CD4-positive, alpha-beta T cell treated with Interleukin-17A for 1 hour (primary cell): ENCODE data around the gene DDX47.
"Not testable (repeated sequence)": the region's sequence is repeated elsewhere in the genome, so short reads cannot be mapped to it uniquely, and the experiment has no call there.

ENCODE experiments used
- DNase-seq: peaks from one replicate; pipeline ENCODE4 v3.0.0-alpha.2; 2020

Gene DDX47

DNA sequence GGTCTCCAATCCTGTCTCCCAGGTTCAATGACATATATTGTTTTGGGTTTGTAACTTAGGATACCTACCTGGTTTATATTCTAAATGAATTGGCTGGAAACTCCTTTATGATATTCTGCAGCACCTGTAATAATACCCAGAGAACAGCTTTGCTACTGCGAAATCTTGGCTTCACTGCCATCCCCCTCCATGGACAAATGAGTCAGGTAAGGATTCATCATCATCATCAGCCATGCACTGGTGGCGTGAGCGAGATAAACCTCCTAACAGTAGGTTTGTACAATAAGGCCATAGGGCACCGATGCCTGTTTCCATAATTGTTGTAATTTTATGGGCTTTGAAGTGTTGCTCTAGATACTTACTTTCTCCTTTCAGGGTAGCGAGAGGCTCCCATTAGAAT is 10.7 kb downstream of the DDX47 start:
- DNase-seq: no peak

GRCh38 chr12:12835378-12836146 is 22.4 kb downstream of the DDX47 start:
- no peak for DNase-seq

GRCh38 chr12:12836571-12836970 is 23.4 kb downstream of the DDX47 start:
- no peak for DNase-seq

DNA sequence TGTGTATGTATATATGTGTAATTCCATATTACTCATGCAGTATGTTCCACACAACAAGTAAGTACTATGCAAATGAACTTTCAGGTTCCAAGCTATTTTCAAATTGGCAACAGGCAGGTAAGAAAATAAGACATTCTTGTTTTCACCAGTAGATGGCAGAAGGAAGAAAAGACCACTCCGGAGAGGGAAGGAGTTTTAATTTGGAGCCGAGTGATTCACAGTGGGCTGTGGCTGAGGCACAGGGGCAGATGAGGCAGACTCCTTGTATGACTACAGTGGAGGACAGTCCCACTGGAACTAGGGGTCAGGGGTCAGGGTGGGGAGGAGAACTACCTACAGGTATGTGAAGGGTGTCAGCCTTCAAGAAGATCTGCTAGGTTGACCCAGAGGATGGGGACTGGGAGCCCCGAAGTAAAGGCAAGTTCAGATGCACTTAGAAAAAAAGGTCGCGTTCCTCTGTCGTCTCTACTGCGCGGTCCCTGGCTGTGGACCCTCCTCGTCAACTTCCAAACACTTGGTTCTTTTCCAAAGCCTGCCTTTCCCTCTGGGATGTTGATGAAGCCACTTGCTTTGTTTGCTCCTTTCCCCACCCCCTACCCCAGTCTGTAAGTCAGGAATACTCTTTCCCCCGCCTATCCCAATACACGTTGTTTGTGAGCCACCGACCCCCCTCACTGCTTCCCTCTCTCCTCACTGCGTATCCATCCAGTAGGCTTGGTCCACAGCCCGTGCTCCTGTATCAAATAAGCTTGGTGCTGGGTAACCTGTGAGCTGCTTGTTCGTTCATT is 24.1 kb downstream of the DDX47 start:
- peak; percentile 58 for DNase-seq

- DNase-seq: no peak
Observed at GRCh38 chr12:12837813-12838153, 24.6 kb downstream of the DDX47 start.

DNA sequence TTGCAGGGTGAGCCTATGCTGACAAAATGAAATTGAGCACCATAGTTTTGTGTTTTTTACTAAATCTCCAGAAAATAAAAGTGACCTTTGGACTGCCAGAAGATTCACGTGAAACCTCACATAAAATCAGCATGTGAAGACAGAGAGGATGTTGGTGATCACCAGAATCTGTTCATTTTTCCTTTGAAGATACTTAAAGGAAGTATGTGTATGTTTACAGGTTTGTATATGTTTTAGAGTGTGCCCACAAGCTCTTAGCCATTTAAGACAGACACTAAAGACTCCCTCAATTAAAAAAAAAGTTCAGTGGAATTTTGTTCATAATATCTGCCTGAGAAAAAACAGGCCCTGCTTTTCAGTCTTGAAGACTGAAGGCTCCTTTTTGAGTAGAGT is 25.9 kb downstream of the DDX47 start:
- DNase-seq: no peak

GRCh38 chr12:12839439-12839838 is 26.3 kb downstream of the DDX47 start:
- DNase-seq: not testable (repeated sequence)

DNA sequence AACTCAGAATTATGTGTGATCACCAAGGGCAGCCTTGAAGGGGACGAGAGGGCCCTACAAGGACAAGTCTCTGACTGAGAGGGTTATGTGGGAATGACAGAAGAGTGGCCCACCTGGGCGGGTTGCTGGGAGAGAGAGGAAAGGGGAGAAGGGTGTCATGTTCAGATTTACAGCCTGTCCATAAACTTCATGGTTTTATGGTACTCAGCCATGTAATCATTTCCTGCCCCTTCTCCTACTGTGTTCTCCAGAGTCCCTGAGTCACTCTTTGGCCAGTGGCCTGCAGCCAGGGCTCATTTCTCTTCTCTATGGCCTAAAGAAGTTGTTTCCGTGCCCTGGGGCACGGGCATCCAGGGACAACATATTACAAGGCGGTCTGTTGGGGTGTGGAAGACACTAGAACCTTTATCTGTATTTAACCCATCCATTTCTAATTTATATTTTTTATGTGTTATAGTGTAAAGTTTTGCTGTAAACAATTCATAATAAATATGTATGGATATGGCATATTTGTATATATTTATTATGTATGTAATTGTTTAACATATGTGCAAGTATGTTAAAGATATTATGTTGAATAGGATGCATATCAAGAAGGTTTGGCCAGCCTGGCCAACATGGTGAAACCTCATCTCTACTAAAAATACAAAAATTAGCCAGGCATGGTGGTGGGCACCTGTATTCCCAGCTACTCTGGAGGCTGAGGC is 26.9 kb downstream of the DDX47 start:
- no peak for DNase-seq

DNA sequence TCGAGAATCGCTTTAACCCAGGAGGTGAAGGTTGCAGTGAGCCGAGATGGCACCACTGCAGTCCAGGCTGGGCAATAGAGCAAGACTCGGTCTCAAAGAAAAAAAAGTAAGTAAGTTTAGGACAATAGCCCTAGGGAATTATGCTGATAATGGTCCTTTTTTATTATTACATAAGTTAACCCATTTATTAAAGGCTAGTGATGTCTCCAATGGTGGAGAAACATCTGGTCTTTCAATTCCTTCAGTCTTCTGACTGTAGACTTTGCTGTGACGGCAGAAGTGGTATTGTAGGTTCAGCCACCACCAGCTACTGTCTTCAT is 27.4 kb downstream of the DDX47 start:
- no peak for DNase-seq

DNA sequence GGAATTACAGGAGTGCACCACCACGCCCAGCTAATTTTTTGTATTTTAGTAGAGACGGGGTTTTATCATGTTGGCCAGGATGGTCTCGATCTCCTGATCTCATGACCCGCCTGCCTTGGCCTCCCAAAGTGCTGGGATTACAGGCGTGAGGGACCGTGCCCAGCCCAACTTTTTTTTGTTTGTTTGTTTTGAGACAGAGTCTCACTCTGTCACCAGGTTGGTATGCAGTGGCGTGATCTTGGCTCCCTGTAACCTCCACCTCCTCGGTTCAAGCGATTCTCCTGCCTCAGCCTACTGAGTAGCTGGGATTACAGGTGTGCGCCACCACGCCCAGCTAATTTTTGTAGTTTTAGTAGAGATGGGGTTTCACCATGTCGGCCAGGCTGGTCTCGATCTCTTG is 28.3 kb downstream of the DDX47 start:
- not testable (repeated sequence) for DNase-seq

GRCh38 chr12:12845794-12846243 is 32.7 kb downstream of the DDX47 start:
- DNase-seq: no peak

- DNase-seq: peak; percentile 50
Observed at GRCh38 chr12:12846780-12847179, 33.6 kb downstream of the DDX47 start.

GRCh38 chr12:12853435-12853834 is 40.3 kb downstream of the DDX47 start:
- no peak for DNase-seq

- no peak for DNase-seq
Observed at GRCh38 chr12:12859690-12860089, 46.5 kb downstream of the DDX47 start.

- no peak for DNase-seq
Observed at GRCh38 chr12:12864243-12864642, 51.1 kb downstream of the DDX47 start.

- DNase-seq: no peak
Observed at GRCh38 chr12:12868477-12869235, 55.5 kb downstream of the DDX47 start.

- no peak for DNase-seq
Observed at GRCh38 chr12:12870465-12870864, 57.3 kb downstream of the DDX47 start.

GRCh38 chr12:12871587-12872138 is 58.5 kb downstream of the DDX47 start:
- DNase-seq: no peak

- no peak for DNase-seq
Observed at GRCh38 chr12:12872139-12872933, 59.2 kb downstream of the DDX47 start.

GRCh38 chr12:12872934-12873275 is 59.8 kb downstream of the DDX47 start:
- DNase-seq: no peak

GRCh38 chr12:12874029-12874428 is 60.9 kb downstream of the DDX47 start:
- DNase-seq: no peak

DNA sequence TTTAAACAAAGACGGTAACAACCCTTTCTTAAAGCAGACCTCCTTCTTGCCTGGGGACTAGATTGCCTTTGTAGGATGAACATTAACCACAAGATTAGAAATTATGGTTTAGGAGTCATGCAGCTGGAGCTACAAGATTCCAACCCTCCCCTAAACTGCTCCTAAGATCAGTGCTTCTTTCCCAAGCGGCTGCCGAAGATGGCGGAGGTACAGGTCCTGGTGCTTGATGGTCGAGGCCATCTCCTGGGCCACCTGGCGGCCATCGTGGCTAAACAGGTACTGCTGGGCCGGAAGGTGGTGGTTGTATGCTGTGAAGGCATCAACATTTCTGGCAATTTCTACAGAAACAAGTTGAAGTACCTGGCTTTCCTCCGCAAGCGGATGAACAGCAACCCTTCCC is 62.2 kb downstream of the DDX47 start:
- DNase-seq: not testable (repeated sequence)
